HG03354 (cell line): ENCODE results near the gene C4A.
"Not testable (repeated sequence)": the region's sequence is repeated elsewhere in the genome, so short reads cannot be mapped to it uniquely, and the experiment has no call there.

Experiments
- ATAC-seq: cut with Tn5 transposase; IDR thresholded peaks from one replicate; pipeline ENCODE4 v1.9.1; 2021; ENCODE audit warnings: mild to moderate bottlenecking; ENCODE audit not compliant: unreplicated experiment, poor library complexity, severe bottlenecking

Gene C4A

DNA sequence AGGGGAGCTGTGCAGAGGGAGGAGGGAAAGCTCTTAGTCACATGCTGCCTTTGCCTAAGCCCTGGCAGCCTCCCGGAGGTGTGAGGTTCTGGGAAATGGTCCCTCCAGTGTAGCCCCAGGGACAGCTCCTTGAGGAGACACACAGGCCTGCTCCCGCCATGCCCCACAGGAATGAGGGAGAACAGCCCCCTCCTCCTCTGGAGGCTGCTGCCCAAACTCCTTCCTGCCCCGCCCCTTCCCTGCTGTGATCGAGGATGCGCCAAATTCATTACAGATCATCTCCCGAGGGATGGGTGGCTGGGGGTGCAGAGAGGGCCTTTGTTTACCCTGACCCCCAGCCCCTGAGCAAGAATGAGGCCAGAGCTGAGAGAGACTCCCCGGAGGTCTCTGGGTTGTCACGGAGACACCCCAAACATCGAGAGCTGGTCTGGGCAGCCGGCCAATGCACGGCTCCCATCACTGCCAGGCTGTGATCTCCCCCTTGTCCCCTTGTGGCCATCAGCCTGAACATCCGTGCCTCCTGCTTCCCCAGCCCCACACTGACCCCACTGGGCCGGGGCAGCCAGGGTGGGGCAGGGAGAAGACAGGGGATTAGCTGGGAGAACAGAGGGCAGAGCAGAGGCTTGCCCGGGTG lies 64.7 kb downstream of the C4A start:
- no peak for ATAC-seq

DNA sequence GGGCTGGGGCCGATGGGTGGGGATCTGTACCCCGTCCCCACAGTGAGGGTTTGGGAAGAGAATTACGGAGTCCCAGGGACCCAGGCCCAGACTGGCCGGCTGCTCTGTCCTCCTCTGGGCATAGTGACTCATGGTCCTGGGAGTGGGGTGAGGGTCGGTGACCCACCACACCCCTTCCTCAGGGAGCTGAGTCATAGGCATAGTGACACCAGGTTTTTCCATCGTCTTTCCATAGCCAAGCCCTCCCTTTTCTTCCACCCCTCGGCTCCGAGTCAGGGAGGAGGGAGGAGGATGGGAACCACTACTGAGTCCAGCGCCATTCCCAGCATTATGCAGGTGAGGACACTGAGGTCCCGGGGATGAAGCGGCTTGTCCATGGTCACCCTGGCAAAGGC lies 65.2 kb downstream of the C4A start:
- no peak for ATAC-seq

DNA sequence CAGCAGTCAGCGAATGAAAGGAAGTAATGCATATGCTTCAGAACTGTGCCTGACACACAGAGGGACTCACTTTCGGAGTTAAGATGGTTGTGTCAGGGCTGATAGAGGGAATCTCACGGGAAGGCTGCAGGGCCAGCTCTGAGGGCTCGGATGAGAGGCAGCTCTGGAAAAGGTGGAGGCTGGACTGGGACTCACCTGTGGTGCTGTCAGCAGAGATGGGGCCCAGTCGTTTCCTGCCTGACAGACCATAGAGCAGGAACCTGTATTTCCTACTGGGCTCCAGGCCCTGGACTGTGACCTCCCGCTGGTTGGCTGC lies 65.6 kb downstream of the C4A start:
- ATAC-seq = no peak

GRCh38 chr6:32047855-32048766 lies 66.3 kb downstream of the C4A start:
- ATAC-seq = no peak

- not testable (repeated sequence) for ATAC-seq
Observed at GRCh38 chr6:32049149-32049548, 67.3 kb downstream of the C4A start.

DNA sequence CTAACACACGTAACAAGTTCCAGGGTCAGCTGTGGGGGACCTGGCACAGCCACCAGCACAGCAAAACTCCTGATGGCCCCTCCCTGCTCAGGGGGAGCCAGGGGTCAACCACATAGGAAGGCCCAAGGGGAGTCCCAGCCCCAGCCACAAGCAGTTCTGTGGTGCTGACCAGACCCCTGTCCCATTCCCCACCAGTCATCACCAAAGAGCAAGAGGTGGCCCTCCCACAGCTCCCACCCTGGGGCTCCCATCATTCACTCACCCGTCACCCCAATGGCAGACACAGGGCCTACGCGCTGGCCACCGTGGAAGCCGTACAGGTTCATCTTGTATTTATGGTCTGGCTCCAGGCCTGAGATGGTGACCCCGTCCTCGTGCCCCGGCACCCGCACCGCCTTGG lies 67.9 kb downstream of the C4A start:
- ATAC-seq = not testable (repeated sequence)

DNA sequence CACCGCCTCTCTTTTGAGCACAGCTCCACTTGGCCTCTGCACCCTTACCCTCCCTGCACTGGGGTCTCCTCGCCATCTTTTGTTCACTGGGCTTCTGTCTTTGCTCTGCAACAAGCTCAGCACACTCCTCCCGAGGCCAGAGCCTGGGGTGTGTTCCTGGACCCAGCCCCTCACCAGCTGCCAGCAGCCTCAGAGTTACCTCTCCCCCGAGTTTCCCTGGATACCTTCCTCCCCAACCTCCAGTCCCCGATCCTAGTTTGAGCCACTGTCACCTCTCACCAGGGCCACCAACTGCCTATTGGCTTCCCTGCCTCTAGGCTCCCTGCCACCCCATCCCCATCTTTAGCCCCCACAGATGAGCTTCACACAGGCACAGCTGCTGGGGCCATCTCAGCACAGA lies 68.7 kb downstream of the C4A start:
- ATAC-seq = no peak
